HG02571 (cell line): ENCODE results near the gene MIA2.
"Not testable (repeated sequence)": the region's sequence is repeated elsewhere in the genome, so short reads cannot be mapped to it uniquely, and the experiment has no call there.

ENCODE experiments used
- ATAC-seq: cut with Tn5 transposase; IDR thresholded peaks from one replicate; pipeline ENCODE4 v1.9.1; 2021; ENCODE audit warnings: mild to moderate bottlenecking, moderate library complexity; ENCODE audit not compliant: unreplicated experiment

Gene MIA2

GRCh38 chr14:39233680-39234326 is at the start of gene MIA2:
Gene MIA2 (plus strand): TSS chr14:39233915. CDS start chr14:39234115, 200 bp downstream.
- no peak for ATAC-seq

- no peak for ATAC-seq
These were observed 49.0 kb upstream of the MIA2 start for GRCh38 chr14:39184628-39185255.

- ATAC-seq, result no peak
These were observed 48.3 kb upstream of the MIA2 start for GRCh38 chr14:39185256-39186049.

- ATAC-seq, result no peak
These were observed 46.7 kb upstream of the MIA2 start for GRCh38 chr14:39186941-39187525.

- ATAC-seq, result no peak
These were observed 29.8 kb upstream of the MIA2 start for GRCh38 chr14:39203659-39204606.

- not testable (repeated sequence) for ATAC-seq
These were observed 26.3 kb upstream of the MIA2 start for GRCh38 chr14:39207430-39207829.

- ATAC-seq, result no peak
These were observed 22.5 kb upstream of the MIA2 start for GRCh38 chr14:39211109-39211741.

GRCh38 chr14:39212034-39212433 is 21.7 kb upstream of the MIA2 start:
- ATAC-seq, result no peak

GRCh38 chr14:39212693-39213092 is 21.0 kb upstream of the MIA2 start:
- no peak for ATAC-seq

- no peak for ATAC-seq
These were observed 16.4 kb upstream of the MIA2 start for GRCh38 chr14:39217214-39217879.

- ATAC-seq, result no peak
These were observed 15.4 kb upstream of the MIA2 start for GRCh38 chr14:39218171-39218769.

GRCh38 chr14:39219075-39219499 is 14.6 kb upstream of the MIA2 start:
- no peak for ATAC-seq

- ATAC-seq, result not testable (repeated sequence)
These were observed 13.2 kb upstream of the MIA2 start for GRCh38 chr14:39220473-39220872.

- no peak for ATAC-seq
These were observed 5.7 kb upstream of the MIA2 start for GRCh38 chr14:39228044-39228443.

- no peak for ATAC-seq
These were observed 5.0 kb upstream of the MIA2 start for GRCh38 chr14:39228509-39229221.

GRCh38 chr14:39229222-39229543 is 4.5 kb upstream of the MIA2 start:
- no peak for ATAC-seq

- ATAC-seq, result no peak
These were observed 4.1 kb upstream of the MIA2 start for GRCh38 chr14:39229601-39230110.

- ATAC-seq, result no peak
These were observed 3.2 kb upstream of the MIA2 start for GRCh38 chr14:39230416-39231035.
